ENCODE data around the gene LYL1.

The LYL1 gene

GRCh38 chr19:13087795-13088537, 14.7 kb downstream of the LYL1 start:
- H3K4me3 ChIP-seq (replicated peaks; ENCODE audit: insufficient read depth, low read length), result no peak overlapping the region
- no peak for DNase-seq (ENCODE audit: low read depth in 1 of 2, low spot score in 1 of 2)
- H3K27ac ChIP-seq (replicated peaks), result no peak overlapping the region
- TF ChIP-seq REST (IDR thresholded peaks at IDR 0.05; ENCODE audit: insufficient replicate concordance, low read depth), result no peak
- TF ChIP-seq CTCF (IDR thresholded peaks at IDR 0.05; ENCODE audit: insufficient read depth, low read length), result no peak
- TF ChIP-seq POLR2AphosphoS5 (IDR thresholded peaks at IDR 0.05; ENCODE audit: low read depth), result no peak
- no peak for TF ChIP-seq GABPA (IDR thresholded peaks at IDR 0.05; ENCODE audit: low read depth)
- no peak for TF ChIP-seq SPI1 (IDR thresholded peaks at IDR 0.05; ENCODE audit: borderline replicate concordance, low read depth)
- H3K27me3 ChIP-seq (ENCODE audit: insufficient read depth, poor library complexity, severe bottlenecking), result no peaks in the 10 kb centered on the region

- H3K4me3 ChIP-seq (replicated peaks; ENCODE audit: insufficient read depth, low read length), result no peak overlapping the region
- no peak for DNase-seq (ENCODE audit: low read depth in 1 of 2, low spot score in 1 of 2)
- no peak overlapping the region for H3K27ac ChIP-seq (replicated peaks)
- no peaks in the 10 kb centered on the region for H3K27me3 ChIP-seq (ENCODE audit: insufficient read depth, poor library complexity, severe bottlenecking)
- TF ChIP-seq SPI1 (IDR thresholded peaks at IDR 0.05; ENCODE audit: borderline replicate concordance, low read depth), result no peak
- TF ChIP-seq REST (IDR thresholded peaks at IDR 0.05; ENCODE audit: insufficient replicate concordance, low read depth), result no peak
- TF ChIP-seq POLR2AphosphoS5 (IDR thresholded peaks at IDR 0.05; ENCODE audit: low read depth), result no peak
- no peak for TF ChIP-seq GABPA (IDR thresholded peaks at IDR 0.05; ENCODE audit: low read depth)
- no peak for TF ChIP-seq CTCF (IDR thresholded peaks at IDR 0.05; ENCODE audit: insufficient read depth, low read length)
These were observed 15.4 kb downstream of the LYL1 start for GRCh38 chr19:13087295-13087694.

GRCh38 chr19:13086341-13086740, 16.3 kb downstream of the LYL1 start:
- H3K27me3 ChIP-seq (ENCODE audit: insufficient read depth, poor library complexity, severe bottlenecking), result no peaks in the 10 kb centered on the region
- TF ChIP-seq GABPA (IDR thresholded peaks at IDR 0.05; ENCODE audit: low read depth) (no peak), SPI1 (IDR thresholded peaks at IDR 0.05; ENCODE audit: borderline replicate concordance, low read depth) (no peak), POLR2AphosphoS5 (IDR thresholded peaks at IDR 0.05; ENCODE audit: low read depth) (no peak), REST (IDR thresholded peaks at IDR 0.05; ENCODE audit: insufficient replicate concordance, low read depth) (no peak)
- no peak for DNase-seq (ENCODE audit: low read depth in 1 of 2, low spot score in 1 of 2)
- H3K4me3 ChIP-seq (replicated peaks; ENCODE audit: insufficient read depth, low read length), result no peak overlapping the region
- no peak overlapping the region for H3K27ac ChIP-seq (replicated peaks)

Data from HL-60 (cell line).